CD4-positive, alpha-beta T cell treated with Interleukin-21 for 1 hour (primary cell): ENCODE measurements around the gene PABPC3.

Source experiments
- DNase-seq: peaks from one replicate; pipeline ENCODE4 v3.0.0-alpha.2; 2020

The PABPC3 gene

GRCh38 chr13:25095851-25096453 lies at the start of gene PABPC3:
Gene PABPC3 (plus strand): TSS chr13:25096136. CDS start chr13:25096199, 63 bp downstream.
- DNase-seq = no peak

GRCh38 chr13:25046274-25046984 lies 49.5 kb upstream of the PABPC3 start:
- no peak for DNase-seq

GRCh38 chr13:25046985-25047511 lies 48.9 kb upstream of the PABPC3 start:
- DNase-seq = no peak

GRCh38 chr13:25051065-25051464 lies 44.9 kb upstream of the PABPC3 start:
- DNase-seq = no peak

- no peak for DNase-seq
Measured at GRCh38 chr13:25059166-25059565, 36.8 kb upstream of the PABPC3 start.

- no peak for DNase-seq
Measured at GRCh38 chr13:25059958-25060357, 36.0 kb upstream of the PABPC3 start.

- DNase-seq = no peak
Measured at GRCh38 chr13:25062479-25062878, 33.5 kb upstream of the PABPC3 start.

GRCh38 chr13:25064396-25064795 lies 31.5 kb upstream of the PABPC3 start:
- DNase-seq = no peak

GRCh38 chr13:25065974-25066770 lies 29.8 kb upstream of the PABPC3 start:
- DNase-seq = no peak

GRCh38 chr13:25067064-25067463 lies 28.9 kb upstream of the PABPC3 start:
- DNase-seq = no peak

GRCh38 chr13:25068810-25069209 lies 27.1 kb upstream of the PABPC3 start:
- no peak for DNase-seq

GRCh38 chr13:25069236-25069635 lies 26.7 kb upstream of the PABPC3 start:
- DNase-seq = no peak

GRCh38 chr13:25069911-25070310 lies 26.0 kb upstream of the PABPC3 start:
- no peak for DNase-seq

GRCh38 chr13:25080773-25081172 lies 15.2 kb upstream of the PABPC3 start:
- DNase-seq = no peak

GRCh38 chr13:25084096-25084495 lies 11.8 kb upstream of the PABPC3 start:
- no peak for DNase-seq

GRCh38 chr13:25085125-25085742 lies 10.7 kb upstream of the PABPC3 start:
- no peak for DNase-seq

- no peak for DNase-seq
Measured at GRCh38 chr13:25088562-25089221, 7.2 kb upstream of the PABPC3 start.

- no peak for DNase-seq
Measured at GRCh38 chr13:25097426-25097825, 1.5 kb downstream of the PABPC3 start.

GRCh38 chr13:25103711-25104110 lies 7.8 kb downstream of the PABPC3 start:
- no peak for DNase-seq

GRCh38 chr13:25109341-25109740 lies 13.4 kb downstream of the PABPC3 start:
- no peak for DNase-seq

GRCh38 chr13:25110956-25111584 lies 15.1 kb downstream of the PABPC3 start:
- DNase-seq = no peak

GRCh38 chr13:25111585-25111956 lies 15.6 kb downstream of the PABPC3 start:
- no peak for DNase-seq
